ENCODE measurements around the gene RBCK1. TPM values are rescaled to one million over a fixed set of nuclear protein-coding genes. Genes with fewer than 3 reads are reported as not detected.
"Not testable (repeated sequence)": the region's sequence is repeated elsewhere in the genome, so short reads cannot be mapped to it uniquely, and the experiment has no call there.

RBCK1 gene
- total and polyA plus RNA-seq, 9 donors, result 53.5 to 86.9 (median 76.6) TPM

DNA sequence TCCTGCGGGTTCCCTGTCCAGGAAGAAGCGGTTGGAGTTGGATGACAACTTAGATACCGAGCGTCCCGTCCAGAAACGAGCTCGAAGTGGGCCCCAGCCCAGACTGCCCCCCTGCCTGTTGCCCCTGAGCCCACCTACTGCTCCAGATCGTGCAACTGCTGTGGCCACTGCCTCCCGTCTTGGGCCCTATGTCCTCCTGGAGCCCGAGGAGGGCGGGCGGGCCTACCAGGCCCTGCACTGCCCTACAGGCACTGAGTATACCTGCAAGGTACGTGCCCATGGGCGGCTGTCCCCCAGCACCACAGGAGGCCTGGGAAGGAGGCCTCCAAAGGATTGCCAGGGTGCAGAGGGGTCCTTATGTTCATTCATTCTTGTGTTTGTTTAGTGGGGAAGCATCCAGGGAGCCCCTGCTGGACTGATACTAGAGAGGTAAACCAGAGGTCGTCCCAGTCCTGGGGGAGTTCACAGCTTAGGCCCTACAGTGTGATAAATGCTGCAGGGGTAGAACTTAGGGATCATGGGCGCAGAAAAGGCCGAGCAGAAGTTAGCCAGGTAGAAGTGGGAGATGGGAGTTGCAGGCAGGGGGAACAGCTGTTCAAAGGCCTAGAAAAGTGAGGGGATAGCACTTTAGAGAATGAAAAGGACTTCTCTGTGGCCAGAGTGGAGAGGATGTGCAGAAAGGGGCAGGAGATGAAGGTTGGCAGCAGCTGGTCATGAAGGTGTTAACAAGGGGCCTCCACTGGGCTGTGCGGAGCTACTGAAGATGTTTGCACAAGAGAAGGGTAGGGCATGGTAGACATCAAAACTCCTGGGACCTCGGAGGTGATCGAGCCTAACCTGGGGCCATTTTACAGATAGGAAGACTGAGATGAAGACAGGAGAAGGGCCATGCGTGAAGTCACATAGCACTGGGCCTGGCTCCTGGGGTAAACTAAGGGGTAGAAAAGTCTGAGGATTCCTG lies 19.8 kb upstream of the RBCK1 start:
- intact Hi-C loops (cut with DNase I), result no loop called here
- Histone ChIP-seq H3K36me3 (no peaks in the 10 kb centered on the region), H3K4me1 (ENCODE audit: insufficient read depth) (no peaks in the 10 kb centered on the region), H3K9me3 (no peaks in the 10 kb centered on the region), H3K27me3 (no peaks in the 10 kb centered on the region), H3K27ac (no peak overlapping the region), H3K4me3 (no peak overlapping the region)
- DNase-seq, result no peak
- 84 to 86% (median 86%) methylated on average over 21 of the region's 21 CpGs for WGBS, 3 donors
- no peak for TF ChIP-seq POLR2A (IDR thresholded peaks at IDR 0.05)
- TF ChIP-seq, protein P1, sequence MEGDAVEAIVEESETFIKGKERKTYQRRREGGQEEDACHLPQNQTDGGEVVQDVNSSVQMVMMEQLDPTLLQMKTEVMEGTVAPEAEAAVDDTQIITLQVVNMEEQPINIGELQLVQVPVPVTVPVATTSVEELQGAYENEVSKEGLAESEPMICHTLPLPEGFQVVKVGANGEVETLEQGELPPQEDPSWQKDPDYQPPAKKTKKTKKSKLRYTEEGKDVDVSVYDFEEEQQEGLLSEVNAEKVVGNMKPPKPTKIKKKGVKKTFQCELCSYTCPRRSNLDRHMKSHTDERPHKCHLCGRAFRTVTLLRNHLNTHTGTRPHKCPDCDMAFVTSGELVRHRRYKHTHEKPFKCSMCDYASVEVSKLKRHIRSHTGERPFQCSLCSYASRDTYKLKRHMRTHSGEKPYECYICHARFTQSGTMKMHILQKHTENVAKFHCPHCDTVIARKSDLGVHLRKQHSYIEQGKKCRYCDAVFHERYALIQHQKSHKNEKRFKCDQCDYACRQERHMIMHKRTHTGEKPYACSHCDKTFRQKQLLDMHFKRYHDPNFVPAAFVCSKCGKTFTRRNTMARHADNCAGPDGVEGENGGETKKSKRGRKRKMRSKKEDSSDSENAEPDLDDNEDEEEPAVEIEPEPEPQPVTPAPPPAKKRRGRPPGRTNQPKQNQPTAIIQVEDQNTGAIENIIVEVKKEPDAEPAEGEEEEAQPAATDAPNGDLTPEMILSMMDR (IDR thresholded peaks at IDR 0.05), result no peak
- TF ChIP-seq EP300 (IDR thresholded peaks at IDR 0.05), result no peak

DNA sequence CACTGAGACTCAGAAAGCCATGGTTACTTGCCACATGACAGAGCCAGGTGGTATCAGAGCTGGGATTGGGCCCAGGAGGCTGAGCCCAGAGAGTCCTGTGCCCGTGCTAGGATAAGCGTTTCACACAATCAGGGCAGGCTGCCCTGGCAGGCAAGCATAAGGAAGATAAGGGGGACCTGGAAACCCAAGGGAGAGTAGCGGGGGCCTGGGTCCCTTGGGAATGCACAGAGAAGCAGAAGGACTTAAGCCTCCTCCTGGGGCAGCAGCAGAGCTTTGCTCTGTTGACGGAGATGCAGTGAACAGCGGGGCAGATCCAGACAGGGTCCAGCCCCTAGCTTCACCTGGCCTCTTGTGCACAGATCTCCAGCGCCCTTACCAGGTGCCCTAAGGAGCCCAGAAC lies 18.9 kb upstream of the RBCK1 start:
- no peaks in the 10 kb centered on the region for H3K9me3 ChIP-seq
- no peaks in the 10 kb centered on the region for H3K36me3 ChIP-seq
- H3K27ac ChIP-seq, result no peak overlapping the region
- no peak overlapping the region for H3K4me3 ChIP-seq
- TF ChIP-seq, protein P1 (IDR thresholded peaks at IDR 0.05), result no peak
- no peak for TF ChIP-seq EP300 (IDR thresholded peaks at IDR 0.05)
- no peak for TF ChIP-seq POLR2A (IDR thresholded peaks at IDR 0.05)
- WGBS, 3 donors, result 72 to 78% (median 73%) methylated on average over 6 of the region's 6 CpGs
- H3K4me1 ChIP-seq (ENCODE audit: insufficient read depth), result no peaks in the 10 kb centered on the region
- DNase-seq, result no peak
- intact Hi-C loops (cut with DNase I), result no loop called here
- no peaks in the 10 kb centered on the region for H3K27me3 ChIP-seq

DNA sequence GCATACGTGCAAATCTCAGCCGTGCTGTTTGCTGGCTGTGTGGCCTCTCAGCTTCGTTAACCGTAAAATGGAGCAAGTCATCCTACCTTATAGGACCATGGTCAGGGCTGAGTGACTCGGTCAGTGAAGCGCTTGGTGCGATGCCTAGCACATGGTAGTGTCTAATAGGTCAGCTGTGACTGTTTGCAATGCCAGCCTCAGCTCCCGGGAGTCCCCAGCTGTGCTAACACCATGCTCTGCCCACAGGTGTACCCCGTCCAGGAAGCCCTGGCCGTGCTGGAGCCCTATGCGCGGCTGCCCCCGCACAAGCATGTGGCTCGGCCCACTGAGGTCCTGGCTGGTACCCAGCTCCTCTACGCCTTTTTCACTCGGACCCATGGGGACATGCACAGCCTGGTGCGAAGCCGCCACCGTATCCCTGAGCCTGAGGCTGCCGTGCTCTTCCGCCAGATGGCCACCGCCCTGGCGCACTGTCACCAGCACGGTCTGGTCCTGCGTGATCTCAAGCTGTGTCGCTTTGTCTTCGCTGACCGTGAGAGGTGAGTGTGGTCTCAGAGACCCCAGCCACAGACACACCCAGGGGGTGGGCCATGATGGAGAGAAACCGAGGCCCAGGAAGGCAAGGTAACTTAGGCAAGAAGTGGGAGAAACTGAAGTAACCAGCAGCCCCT lies 16.9 kb upstream of the RBCK1 start:
- H3K27ac ChIP-seq, result no peak overlapping the region
- H3K4me3 ChIP-seq, result no peak overlapping the region
- no peak for DNase-seq
- H3K9me3 ChIP-seq, result no peaks in the 10 kb centered on the region
- no peaks in the 10 kb centered on the region for H3K27me3 ChIP-seq
- TF ChIP-seq POLR2A (IDR thresholded peaks at IDR 0.05) (no peak), EP300 (IDR thresholded peaks at IDR 0.05) (no peak)
- TF ChIP-seq, protein P1 (IDR thresholded peaks at IDR 0.05), result no peak
- WGBS, 3 donors, result 90 to 94% (median 93%) methylated on average over 29 of the region's 29 CpGs
- intact Hi-C loops (cut with DNase I), result no loop called here
- no peaks in the 10 kb centered on the region for H3K4me1 ChIP-seq (ENCODE audit: insufficient read depth)
- H3K36me3 ChIP-seq, result no peaks in the 10 kb centered on the region

DNA sequence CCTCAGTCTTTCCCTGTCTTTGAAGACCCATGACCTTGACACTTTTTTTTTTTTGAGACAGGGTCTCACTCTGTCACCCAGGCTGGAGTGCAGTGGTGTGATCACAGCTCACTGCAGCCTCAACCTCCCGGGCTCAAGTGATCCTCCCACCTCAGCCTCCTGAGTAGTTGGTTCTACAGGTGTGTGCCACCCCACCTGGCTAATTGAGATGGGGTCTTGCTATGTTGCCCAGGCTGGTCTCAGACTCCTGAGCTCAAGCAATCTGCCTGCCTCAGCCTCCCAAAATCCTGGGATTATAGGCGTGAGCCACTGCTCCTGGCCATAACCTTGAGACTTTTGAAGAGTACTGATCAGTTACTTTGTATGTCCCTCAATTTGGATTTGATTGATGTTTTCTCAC lies 14.8 kb upstream of the RBCK1 start:
- H3K36me3 ChIP-seq; H3K4me3 ChIP-seq; H3K27ac ChIP-seq; H3K9me3 ChIP-seq; intact Hi-C loops (cut with DNase I); DNase-seq; H3K27me3 ChIP-seq; H3K4me1 ChIP-seq (ENCODE audit: insufficient read depth): not testable (repeated sequence)
- 84 to 94% (median 89%) methylated on average over 2 of the region's 2 CpGs for WGBS, 3 donors

DNA sequence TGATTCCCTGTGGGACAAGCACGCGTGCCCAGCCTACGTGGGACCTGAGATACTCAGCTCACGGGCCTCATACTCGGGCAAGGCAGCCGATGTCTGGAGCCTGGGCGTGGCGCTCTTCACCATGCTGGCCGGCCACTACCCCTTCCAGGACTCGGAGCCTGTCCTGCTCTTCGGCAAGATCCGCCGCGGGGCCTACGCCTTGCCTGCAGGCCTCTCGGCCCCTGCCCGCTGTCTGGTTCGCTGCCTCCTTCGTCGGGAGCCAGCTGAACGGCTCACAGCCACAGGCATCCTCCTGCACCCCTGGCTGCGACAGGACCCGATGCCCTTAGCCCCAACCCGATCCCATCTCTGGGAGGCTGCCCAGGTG lies 11.9 kb upstream of the RBCK1 start:
- no peak overlapping the region for H3K27ac ChIP-seq

More for the DNA sequence above, 11.9 kb upstream of the RBCK1 start:
- whole genome bisulfite sequencing, 3 donors, result 92 to 93% (median 92%) methylated on average over 24 of the region's 24 CpGs
- Histone ChIP-seq H3K4me1 (ENCODE audit: insufficient read depth) (no peaks in the 10 kb centered on the region), H3K9me3 (no peaks in the 10 kb centered on the region), H3K27me3 (no peaks in the 10 kb centered on the region), H3K36me3 (no peaks in the 10 kb centered on the region), H3K4me3 (no peak overlapping the region)
- intact Hi-C loops (cut with DNase I), result no loop called here
- DNase-seq, result no peak
- TF ChIP-seq EP300 (IDR thresholded peaks at IDR 0.05) (no peak), POLR2A (IDR thresholded peaks at IDR 0.05) (no peak)
- TF ChIP-seq, protein P1 (IDR thresholded peaks at IDR 0.05), result no peak

All from ovary (tissue), 9 donors.